ENCODE measurements around the gene SLC43A1.

GRCh38 chr11:57474017-57474802 lies 41.3 kb downstream of the SLC43A1 start:
- no peak for TF ChIP-seq REST (IDR thresholded peaks at IDR 0.05; ENCODE audit: unreplicated experiment)
- no peak for TF ChIP-seq POLR2AphosphoS5 (IDR thresholded peaks at IDR 0.05; ENCODE audit: low read depth)
- TF ChIP-seq CREB1 (CRISPR knock-in tag; IDR thresholded peaks at IDR 0.05; ENCODE audit: low read depth), result no peak
- no peak for TF ChIP-seq EZH2phosphoT487 (IDR thresholded peaks at IDR 0.05; ENCODE audit: unreplicated experiment)
